ENCODE data around the gene TAS1R2. TPM values are rescaled to one million over a fixed set of nuclear protein-coding genes. Genes with fewer than 3 reads are reported as not detected.
A peak's percentile ranks its signal among the peaks of the same experiment; 100 is the strongest.
"Not testable (repeated sequence)": the region's sequence is repeated elsewhere in the genome, so short reads cannot be mapped to it uniquely, and the experiment has no call there.

The TAS1R2 gene
- total and polyA plus RNA-seq, 2 experiments from 2014 or later = not detected

- no peak for TF ChIP-seq CREB1 (CRISPR knock-in tag; IDR thresholded peaks at IDR 0.05; ENCODE audit: low read depth)
- TF ChIP-seq POLR2AphosphoS5 (IDR thresholded peaks at IDR 0.05; ENCODE audit: low read depth) = no peak
- no peak for TF ChIP-seq ZNF331 (CRISPR knock-in tag; IDR thresholded peaks at IDR 0.05; ENCODE audit: low read depth)
- no peak for TF ChIP-seq STAT1 (IDR thresholded peaks at IDR 0.05; ENCODE audit: unreplicated experiment)
Observed at GRCh38 chr1:18895317-18895716, 35.9 kb upstream of the TAS1R2 start (continued).

- Mint-ChIP-seq H3K9me3 (no peaks in the 10 kb centered on the region), H3K36me3 (ENCODE audit: low read depth) (peaks cover 4% of the 10 kb centered on the region; the same call in 2 of the 3 replicates), H3K4me3 (no peak overlapping the region), H3K27me3 (ENCODE audit: insufficient read depth, low read depth, poor library complexity) (peaks cover 6% of the 10 kb centered on the region), H3K4me1 (no peaks in the 10 kb centered on the region), H3K27ac (no peak overlapping the region)
- no peaks in the 10 kb centered on the region for H3K4me1 ChIP-seq (ENCODE audit: insufficient read depth)
- H3K27me3 ChIP-seq (ENCODE audit: insufficient read depth) = no peaks in the 10 kb centered on the region
- TF ChIP-seq ZNF462 (CRISPR knock-in tag; IDR thresholded peaks at IDR 0.05) (no peak), ETS1 (IDR thresholded peaks at IDR 0.05) (no peak), EZH2phosphoT487 (IDR thresholded peaks at IDR 0.05; ENCODE audit: unreplicated experiment) (no peak), STAT1 (IDR thresholded peaks at IDR 0.05; ENCODE audit: unreplicated experiment) (no peak), EZH2 (IDR thresholded peaks at IDR 0.05; ENCODE audit: low read depth, unreplicated experiment) (no peak), ZNF114 (CRISPR knock-in tag; IDR thresholded peaks at IDR 0.05) (no peak), JUNB (IDR thresholded peaks at IDR 0.05; ENCODE audit: unreplicated experiment) (no peak), CREB1 (CRISPR knock-in tag; IDR thresholded peaks at IDR 0.05; ENCODE audit: low read depth) (no peak), CTCF (conservative IDR thresholded peaks at IDR 0.05; ENCODE audit: low read depth in 2 of 2) (no peak)
- H3K36me3 ChIP-seq (ENCODE audit: insufficient read depth) = no peaks in the 10 kb centered on the region
- H3K4me3 ChIP-seq = no peak overlapping the region
- H3F3A ChIP-seq (replicated peaks; ENCODE audit: low read depth) = no peaks in the 10 kb centered on the region
- no peak overlapping the region for H2AFZ ChIP-seq
- no peak for DNase-seq (ENCODE audit: low spot score)
- no peaks in the 10 kb centered on the region; the same call in 1 of the 2 replicates for H4K20me1 ChIP-seq (replicated peaks; ENCODE audit: insufficient read depth)
- no peaks in the 10 kb centered on the region; the same call in 1 of the 2 replicates for H3K79me2 ChIP-seq (replicated peaks; ENCODE audit: insufficient read depth)
- H3K4me2 ChIP-seq = no peak overlapping the region
- no peak overlapping the region for H3K27ac ChIP-seq (ENCODE audit: low read depth)
- H3K9me2 ChIP-seq (ENCODE audit: insufficient read depth) = no peaks in the 10 kb centered on the region
- no peak for ATAC-seq
Observed at GRCh38 chr1:18893120-18893519, 33.7 kb upstream of the TAS1R2 start.

GRCh38 chr1:18891858-18892257 is 32.4 kb upstream of the TAS1R2 start:
- peak overlapping the region; percentile 66; the same call in 1 of the 2 replicates for H3K27ac Mint-ChIP-seq
- not testable (repeated sequence) for H3K4me3 Mint-ChIP-seq; H3K36me3 ChIP-seq (ENCODE audit: insufficient read depth); H3K27me3 Mint-ChIP-seq (ENCODE audit: insufficient read depth, low read depth, poor library complexity); H3K9me3 Mint-ChIP-seq; H4K20me1 ChIP-seq (replicated peaks; ENCODE audit: insufficient read depth); DNase-seq (ENCODE audit: low spot score); H3K4me1 ChIP-seq (ENCODE audit: insufficient read depth); H3K4me2 ChIP-seq; H3K4me1 Mint-ChIP-seq; H3K27me3 ChIP-seq (ENCODE audit: insufficient read depth); H3K9me2 ChIP-seq (ENCODE audit: insufficient read depth); H3K4me3 ChIP-seq; H3F3A ChIP-seq (replicated peaks; ENCODE audit: low read depth); H3K27ac ChIP-seq (ENCODE audit: low read depth); H3K36me3 Mint-ChIP-seq (ENCODE audit: low read depth); ATAC-seq; H2AFZ ChIP-seq; H3K79me2 ChIP-seq (replicated peaks; ENCODE audit: insufficient read depth)

Data from GM23338 (cell line).